Measurements from ENCODE around the gene CTBS.
"Not testable (repeated sequence)": the region's sequence is repeated elsewhere in the genome, so short reads cannot be mapped to it uniquely, and the experiment has no call there.

Gene CTBS

GRCh38 chr1:84573967-84574842, at the start of gene CTBS:
Gene CTBS (minus strand): TSS chr1:84574440. CDS start chr1:84574415, 25 bp downstream.
- peak; percentile 83 to 86 for DNase-seq

GRCh38 chr1:84621553-84621952, 47.3 kb upstream of the CTBS start:
- DNase-seq = no peak

- DNase-seq = peak; percentile 75 to 87
These were observed 46.6 kb upstream of the CTBS start for GRCh38 chr1:84620720-84621313.

- peak; percentile 15 to 17 for DNase-seq
These were observed 45.3 kb upstream of the CTBS start for GRCh38 chr1:84619383-84620102.

GRCh38 chr1:84617349-84617748, 43.1 kb upstream of the CTBS start:
- DNase-seq = no peak

GRCh38 chr1:84615790-84616189, 41.5 kb upstream of the CTBS start:
- DNase-seq = no peak

- DNase-seq = no peak
These were observed 39.6 kb upstream of the CTBS start for GRCh38 chr1:84613887-84614286.

GRCh38 chr1:84613026-84613425, 38.8 kb upstream of the CTBS start:
- DNase-seq = no peak

- no peak for DNase-seq
These were observed 37.6 kb upstream of the CTBS start for GRCh38 chr1:84611796-84612195.

GRCh38 chr1:84611091-84611490, 36.9 kb upstream of the CTBS start:
- DNase-seq = no peak

GRCh38 chr1:84606977-84607376, 32.7 kb upstream of the CTBS start:
- DNase-seq = no peak

- no peak for DNase-seq
These were observed 30.9 kb upstream of the CTBS start for GRCh38 chr1:84605157-84605556.

GRCh38 chr1:84603941-84604830, 29.9 kb upstream of the CTBS start:
- DNase-seq = no peak

- no peak for DNase-seq
These were observed 29.0 kb upstream of the CTBS start for GRCh38 chr1:84603223-84603622.

GRCh38 chr1:84600796-84601195, 26.6 kb upstream of the CTBS start:
- DNase-seq = no peak

- no peak for DNase-seq
These were observed 24.9 kb upstream of the CTBS start for GRCh38 chr1:84598846-84599741.

GRCh38 chr1:84598418-84598817, 24.2 kb upstream of the CTBS start:
- no peak for DNase-seq

GRCh38 chr1:84597011-84597410, 22.8 kb upstream of the CTBS start:
- DNase-seq = no peak

- not testable (repeated sequence) for DNase-seq
These were observed 20.7 kb upstream of the CTBS start for GRCh38 chr1:84594959-84595358.

GRCh38 chr1:84587099-84587498, 12.9 kb upstream of the CTBS start:
- no peak for DNase-seq

- no peak for DNase-seq
These were observed 11.6 kb upstream of the CTBS start for GRCh38 chr1:84585803-84586202.

GRCh38 chr1:84584126-84584525, 9.9 kb upstream of the CTBS start:
- DNase-seq = no peak
